GM12874 (cell line): Measurements from ENCODE around the gene SCRN1.

Source experiments
- TF ChIP-seq, protein P1 (sequence below): IDR thresholded peaks from 2 replicates; pipeline ENCODE4 v1.5.1; 2011; ENCODE audit warnings: low read depth, mild to moderate bottlenecking, control low read depth, low read length, moderate library complexity; ENCODE audit not compliant: insufficient read depth

Gene SCRN1

GRCh38 chr7:29953726-29954347 lies 35.8 kb downstream of the SCRN1 start:
- TF ChIP-seq, protein P1, sequence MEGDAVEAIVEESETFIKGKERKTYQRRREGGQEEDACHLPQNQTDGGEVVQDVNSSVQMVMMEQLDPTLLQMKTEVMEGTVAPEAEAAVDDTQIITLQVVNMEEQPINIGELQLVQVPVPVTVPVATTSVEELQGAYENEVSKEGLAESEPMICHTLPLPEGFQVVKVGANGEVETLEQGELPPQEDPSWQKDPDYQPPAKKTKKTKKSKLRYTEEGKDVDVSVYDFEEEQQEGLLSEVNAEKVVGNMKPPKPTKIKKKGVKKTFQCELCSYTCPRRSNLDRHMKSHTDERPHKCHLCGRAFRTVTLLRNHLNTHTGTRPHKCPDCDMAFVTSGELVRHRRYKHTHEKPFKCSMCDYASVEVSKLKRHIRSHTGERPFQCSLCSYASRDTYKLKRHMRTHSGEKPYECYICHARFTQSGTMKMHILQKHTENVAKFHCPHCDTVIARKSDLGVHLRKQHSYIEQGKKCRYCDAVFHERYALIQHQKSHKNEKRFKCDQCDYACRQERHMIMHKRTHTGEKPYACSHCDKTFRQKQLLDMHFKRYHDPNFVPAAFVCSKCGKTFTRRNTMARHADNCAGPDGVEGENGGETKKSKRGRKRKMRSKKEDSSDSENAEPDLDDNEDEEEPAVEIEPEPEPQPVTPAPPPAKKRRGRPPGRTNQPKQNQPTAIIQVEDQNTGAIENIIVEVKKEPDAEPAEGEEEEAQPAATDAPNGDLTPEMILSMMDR, result no peak

DNA sequence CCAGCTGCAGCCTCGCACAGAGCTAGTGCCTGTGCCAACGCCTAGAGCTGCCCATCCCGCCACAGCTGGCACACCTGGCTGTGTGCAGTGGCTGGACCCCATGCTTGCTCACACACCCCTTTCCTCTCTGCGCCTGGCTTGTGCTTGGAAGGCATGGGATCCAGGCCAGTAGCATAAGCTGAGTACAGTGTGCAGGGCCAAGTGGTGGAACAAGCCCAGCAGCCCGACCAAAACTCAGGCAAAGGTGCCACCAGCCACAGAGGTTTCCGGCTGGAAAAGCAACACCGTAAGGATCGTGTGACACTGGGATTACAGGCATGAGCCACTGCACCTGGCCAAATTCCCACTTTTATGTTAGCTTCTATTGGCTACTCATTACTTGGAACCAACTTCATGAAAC lies 38.4 kb downstream of the SCRN1 start:
- TF ChIP-seq, protein P1, result no peak

GRCh38 chr7:29950480-29950879 lies 39.1 kb downstream of the SCRN1 start:
- TF ChIP-seq, protein P1, result no peak

DNA sequence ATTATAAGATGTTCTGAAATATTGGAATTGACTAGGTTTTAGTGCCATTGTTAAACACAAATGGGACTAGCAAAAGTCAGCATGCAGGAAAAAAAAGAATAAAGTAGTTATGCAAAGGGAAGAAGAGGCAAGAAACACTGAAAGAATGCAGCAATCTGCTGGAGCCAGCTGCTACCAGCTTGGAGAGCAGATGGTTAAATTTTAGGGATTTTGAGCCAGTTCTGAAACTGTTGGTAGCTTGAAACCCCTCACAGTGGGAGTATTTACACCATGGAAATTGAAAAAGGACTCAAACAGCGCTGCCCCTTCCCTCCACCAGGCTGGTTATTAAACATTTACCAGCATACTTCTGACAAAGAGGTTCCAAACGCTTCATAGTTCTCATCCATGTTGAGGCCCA lies 41.0 kb downstream of the SCRN1 start:
- TF ChIP-seq, protein P1, result no peak

- TF ChIP-seq, protein P1, result peak; percentile 31; the same call in 1 of the 2 replicates
Measured at GRCh38 chr7:29946428-29947186, 43.0 kb downstream of the SCRN1 start.

- TF ChIP-seq, protein P1, result no peak
Measured at GRCh38 chr7:29945259-29945809, 44.3 kb downstream of the SCRN1 start.

DNA sequence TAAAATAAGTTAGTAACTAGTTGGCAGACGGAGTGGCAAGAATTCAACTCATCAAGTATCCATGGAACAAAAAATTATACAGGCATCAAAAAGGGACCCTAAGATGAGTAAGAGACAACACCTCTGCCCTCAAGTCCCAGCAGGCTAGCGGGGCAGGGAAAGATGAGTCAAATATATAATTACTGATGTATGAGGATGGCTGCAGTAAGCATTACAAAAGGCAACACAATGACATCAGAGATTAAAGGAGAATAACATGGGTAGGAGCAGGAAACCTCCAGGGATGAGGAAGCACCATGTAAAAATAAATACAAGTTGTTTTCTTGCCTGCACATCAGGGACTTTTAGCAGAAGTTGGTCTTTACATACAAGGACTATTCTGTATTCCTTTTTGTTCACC lies 49.4 kb downstream of the SCRN1 start:
- TF ChIP-seq, protein P1, result no peak
